GM23338 (cell line): ENCODE measurements around the gene MARF1. TPM values are rescaled to one million over a fixed set of nuclear protein-coding genes. Genes with fewer than 3 reads are reported as not detected.

Experiments used
- ATAC-seq: fragments of 200-7000 bp; cut with Tn5 transposase; 3 replicates; pipeline ENCODE4 v1.9.1; 2020
- DNase-seq: peaks from one replicate; pipeline ENCODE4 v3.0.0-alpha.2; 2015; ENCODE audit warnings: low spot score
- H2AFZ ChIP-seq: fragments of 200-600 bp; sonication (generic); 2 replicates; pipeline ENCODE4 v1.8.0; 2016; ENCODE audit warnings: antibody characterized with exemption, mild to moderate bottlenecking, moderate library complexity
- H3F3A ChIP-seq: fragments of 200-600 bp; sonication (generic); replicated peaks from 2 replicates; pipeline ENCODE4 v1.8.0; 2017; ENCODE audit warnings: antibody characterized with exemption, mixed run types, low read depth
- H3K27ac ChIP-seq: fragments of 200-600 bp; sonication (generic); 2 replicates; pipeline ENCODE4 v1.6.1; 2016; ENCODE audit warnings: low read depth
- H3K27me3 ChIP-seq: fragments of 200-600 bp; sonication (generic); 2 replicates; pipeline ENCODE4 v1.8.0; 2016; ENCODE audit warnings: mild to moderate bottlenecking, mixed run types, moderate library complexity; ENCODE audit not compliant: insufficient read depth
- H3K36me3 ChIP-seq: fragments of 200-600 bp; sonication (generic); 2 replicates; pipeline ENCODE4 v1.8.0; 2016; ENCODE audit warnings: mild to moderate bottlenecking; ENCODE audit not compliant: insufficient read depth
- H3K4me1 ChIP-seq: fragments of 200-600 bp; sonication (generic); 2 replicates; pipeline ENCODE4 v1.8.0; 2016; ENCODE audit warnings: mild to moderate bottlenecking, moderate library complexity; ENCODE audit not compliant: insufficient read depth
- H3K4me2 ChIP-seq: fragments of 200-600 bp; sonication (generic); 2 replicates; pipeline ENCODE4 v1.7.1; 2017; ENCODE audit warnings: mixed run types
- H3K4me3 ChIP-seq: fragments of 200-600 bp; sonication (generic); 2 replicates; pipeline ENCODE4 v1.6.1; 2016; ENCODE audit warnings: mixed run types
- H3K79me2 ChIP-seq: fragments of 200-600 bp; sonication (generic); replicated peaks from 2 replicates; pipeline ENCODE4 v1.8.0; 2017; ENCODE audit warnings: mild to moderate bottlenecking; ENCODE audit not compliant: insufficient read depth
- H3K9me2 ChIP-seq: fragments of 200-600 bp; sonication (generic); 2 replicates; pipeline ENCODE4 v1.8.0; 2017; ENCODE audit not compliant: insufficient read depth
- H4K20me1 ChIP-seq: fragments of 200-600 bp; sonication (generic); replicated peaks from 2 replicates; pipeline ENCODE4 v1.8.0; 2017; ENCODE audit warnings: mild to moderate bottlenecking; ENCODE audit not compliant: insufficient read depth
- H3K27ac Mint-ChIP-seq: 2 replicates; pipeline ENCODE4 v1.8.0; 2020; ENCODE audit warnings: inconsistent platforms, mild to moderate bottlenecking, moderate library complexity, mixed read lengths
- H3K27me3 Mint-ChIP-seq: 3 replicates; pipeline ENCODE4 v1.8.0; 2022; ENCODE audit warnings: low read depth, mild to moderate bottlenecking, moderate library complexity, mixed read lengths, inconsistent platforms; ENCODE audit not compliant: insufficient read depth, poor library complexity
- H3K36me3 Mint-ChIP-seq: 3 replicates; pipeline ENCODE4 v1.8.0; 2021; ENCODE audit warnings: low read depth, mild to moderate bottlenecking, inconsistent platforms, moderate library complexity, mixed read lengths
- H3K4me1 Mint-ChIP-seq: 3 replicates; pipeline ENCODE4 v1.8.0; 2020; ENCODE audit warnings: mild to moderate bottlenecking, inconsistent platforms, mixed read lengths
- H3K4me3 Mint-ChIP-seq: 3 replicates; pipeline ENCODE4 v1.8.0; 2021; ENCODE audit warnings: moderate library complexity, mild to moderate bottlenecking, inconsistent platforms, mixed read lengths
- H3K9me3 Mint-ChIP-seq: 3 replicates; pipeline ENCODE4 v1.8.0; 2020; ENCODE audit warnings: moderate library complexity, mild to moderate bottlenecking, inconsistent platforms, mixed read lengths
- REST ChIP-seq: IDR thresholded peaks from one replicate; pipeline ENCODE4 v1.6.1; 2018; ENCODE audit warnings: antibody characterized with exemption; ENCODE audit not compliant: unreplicated experiment
- ZNF114 ChIP-seq: fragments of 250-450 bp; sonication (Bioruptor Pico); IDR thresholded peaks from 2 replicates; pipeline ENCODE4 v1.5.0; 2020; ENCODE audit warnings: mild to moderate bottlenecking, moderate library complexity
- ZNF462 ChIP-seq: fragments of 250-450 bp; sonication (Bioruptor Pico); IDR thresholded peaks from 2 replicates; pipeline ENCODE4 v1.5.0; 2020; ENCODE audit warnings: mild to moderate bottlenecking, moderate library complexity
- polyA plus RNA-seq: library from polyadenylated mRNA; unstranded; fragments of >200 nt; fragmentation: Nextera tagmentation; extraction: Ambion mirVana; gene quantifications from 2 replicates; pipeline ENCODE4 v1.2.1, GENCODE V29; 2016
- total RNA-seq: library from RNA; depleted of rRNA; stranded (reverse); fragments of >200 nt; shearing (Covaris generic); gene quantifications from 2 replicates; pipeline ENCODE4 v1.2.3, GENCODE V29; 2014

MARF1 gene
- total and polyA plus RNA-seq, 2 experiments from 2014 or later: 8.3 to 16.0 TPM

- peaks cover 7% of the 10 kb centered on the region for H3K36me3 Mint-ChIP-seq
- H3K9me3 Mint-ChIP-seq: no peaks in the 10 kb centered on the region; the same call in 2 of the 3 replicates
These were observed 65.7 kb downstream of the MARF1 start for GRCh38 chr16:15576960-15577958.

More at GRCh38 chr16:15576960-15577958, 65.7 kb downstream of the MARF1 start:
- Histone ChIP-seq H3F3A (no peaks in the 10 kb centered on the region), H3K9me2 (0 out of 2 replicates have a peak, but pooled peaks cover 3% of the 10 kb centered on the region), H4K20me1 (no peaks in the 10 kb centered on the region), H3K4me3 (no peak overlapping the region), H3K27me3 (no peaks in the 10 kb centered on the region), H3K36me3 (no peaks in the 10 kb centered on the region), H3K4me1 (peaks cover 6% of the 10 kb centered on the region), H2AFZ (no peak overlapping the region), H3K27ac (no peak overlapping the region), H3K4me2 (no peak overlapping the region), H3K79me2 (no peaks in the 10 kb centered on the region)
- TF ChIP-seq ZNF462 (CRISPR knock-in tag) (no peak), ZNF114 (CRISPR knock-in tag) (no peak), REST (no peak)
- no peak for ATAC-seq
- H3K27me3 Mint-ChIP-seq: peaks cover 2% of the 10 kb centered on the region
- peaks cover 14% of the 10 kb centered on the region for H3K4me1 Mint-ChIP-seq
- no peak overlapping the region for H3K27ac Mint-ChIP-seq
- no peak for DNase-seq
- H3K4me3 Mint-ChIP-seq: no peak overlapping the region
